PC-9 (cell line): ENCODE data around the gene CDYL2.

Experiments
- CTCF ChIP-seq: fragments of 200-600 bp; sonication (generic); conservative IDR thresholded peaks from 2 replicates; pipeline ENCODE4 v1.6.1; 2017; ENCODE audit warnings: mixed run types, antibody characterized with exemption, mild to moderate bottlenecking, moderate library complexity
- EZH2 ChIP-seq: fragments of 200-600 bp; sonication (generic); IDR thresholded peaks from 2 replicates; pipeline ENCODE4 v1.8.0; 2017; ENCODE audit warnings: antibody characterized with exemption, low read depth

- no peak for TF ChIP-seq CTCF
- no peak for TF ChIP-seq EZH2
Measured at GRCh38 chr16:80841231-80841630, 36.8 kb upstream of the CDYL2 start.
